Hindlimb muscle (tissue), 1 donor: Measurements from ENCODE around the gene RAI2. TPM values are rescaled to one million over a fixed set of nuclear protein-coding genes. Genes with fewer than 3 reads are reported as not detected.

Experiments used
- DNase-seq: peaks from one replicate; pipeline ENCODE4 v3.0.0-alpha.2; 2013
- polyA plus RNA-seq: library from polyadenylated mRNA; unstranded; fragments of 120-200 nt; gene quantifications from one replicate; pipeline ENCODE4 v1.2.1, GENCODE V29; 2013; ENCODE audit not compliant: insufficient read length

Gene RAI2
- polyA plus RNA-seq, 1 donor: 9.7 TPM

- DNase-seq: no peak
Observed at GRCh38 chrX:17779434-17779833, 81.7 kb downstream of the RAI2 start.

- DNase-seq: no peak
Observed at GRCh38 chrX:17778997-17779396, 82.1 kb downstream of the RAI2 start.

GRCh38 chrX:17774053-17774452, 87.0 kb downstream of the RAI2 start:
- no peak for DNase-seq

GRCh38 chrX:17773221-17773876, 87.7 kb downstream of the RAI2 start:
- DNase-seq: no peak

- DNase-seq: no peak
Observed at GRCh38 chrX:17769701-17770269, 91.3 kb downstream of the RAI2 start.

- no peak for DNase-seq
Observed at GRCh38 chrX:17768997-17769396, 92.1 kb downstream of the RAI2 start.

- no peak for DNase-seq
Observed at GRCh38 chrX:17767734-17768133, 93.4 kb downstream of the RAI2 start.

- no peak for DNase-seq
Observed at GRCh38 chrX:17759990-17760389, 101.1 kb downstream of the RAI2 start.

- no peak for DNase-seq
Observed at GRCh38 chrX:17758382-17758781, 102.7 kb downstream of the RAI2 start.

- no peak for DNase-seq
Observed at GRCh38 chrX:17750436-17750835, 110.7 kb downstream of the RAI2 start.

Other genes starting within 250 kb of the RAI2 start
- 12.3 TPM for gene SCML1, start 123.8 kb downstream of the RAI2 start, polyA plus RNA-seq